HG03354 (cell line): Measurements from ENCODE around the gene ASB6.
"Not testable (repeated sequence)": the region's sequence is repeated elsewhere in the genome, so short reads cannot be mapped to it uniquely, and the experiment has no call there.

ENCODE experiments used
- ATAC-seq: cut with Tn5 transposase; IDR thresholded peaks from one replicate; pipeline ENCODE4 v1.9.1; 2021; ENCODE audit warnings: mild to moderate bottlenecking; ENCODE audit not compliant: unreplicated experiment, poor library complexity, severe bottlenecking

Gene ASB6

DNA sequence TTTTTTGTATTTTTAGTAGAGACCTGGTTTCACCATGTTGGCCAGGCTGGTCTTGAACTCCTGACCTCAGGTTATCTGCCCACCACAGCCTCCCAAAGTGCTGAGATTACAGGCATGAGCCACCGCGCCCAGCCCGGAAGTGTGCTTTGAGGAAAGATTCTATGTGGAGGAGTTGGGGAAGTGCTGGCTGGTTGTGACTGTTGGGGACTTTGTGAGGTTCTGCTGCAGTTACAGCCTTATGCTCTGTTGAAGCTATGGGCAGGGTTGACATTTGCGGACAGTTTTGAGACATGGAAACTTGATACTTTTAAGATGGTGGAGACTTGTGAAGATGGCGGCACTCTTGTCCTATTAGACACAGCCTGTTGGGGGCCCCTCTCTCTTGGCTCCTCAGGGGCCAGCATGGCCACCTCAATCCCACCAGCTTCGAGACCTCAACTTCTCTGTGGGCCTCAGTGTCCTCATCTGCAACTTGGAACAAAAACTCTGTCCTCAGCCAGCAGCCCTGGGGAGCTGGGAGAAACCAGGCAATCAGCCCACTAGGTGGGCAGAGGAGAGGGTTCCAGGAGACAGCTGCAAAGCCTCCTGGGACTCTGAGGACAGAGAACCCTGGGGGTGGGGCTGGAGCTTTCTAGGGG lies 45.9 kb downstream of the ASB6 start:
- no peak for ATAC-seq

DNA sequence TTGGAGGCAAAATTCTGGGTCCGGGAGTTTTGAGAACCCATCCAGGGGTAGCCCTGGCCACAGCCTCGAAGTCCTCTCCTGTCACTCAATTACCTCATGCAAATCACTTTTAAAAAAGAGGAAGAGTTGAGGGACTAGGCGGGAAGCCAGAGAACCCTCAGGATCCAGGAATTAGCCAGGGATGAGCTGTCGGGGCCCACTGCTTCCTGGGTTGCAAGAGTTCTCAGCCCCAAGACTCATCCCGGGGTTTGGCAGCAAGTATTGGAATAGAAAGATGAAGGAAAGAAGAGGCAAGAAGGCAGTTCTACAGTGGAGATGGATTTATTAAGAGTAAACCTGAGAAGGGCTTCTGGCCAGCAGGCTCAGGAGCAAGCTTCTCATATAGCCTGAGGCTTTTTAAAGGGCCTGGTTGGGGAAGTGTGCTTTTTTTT lies 46.6 kb downstream of the ASB6 start:
- ATAC-seq: no peak

DNA sequence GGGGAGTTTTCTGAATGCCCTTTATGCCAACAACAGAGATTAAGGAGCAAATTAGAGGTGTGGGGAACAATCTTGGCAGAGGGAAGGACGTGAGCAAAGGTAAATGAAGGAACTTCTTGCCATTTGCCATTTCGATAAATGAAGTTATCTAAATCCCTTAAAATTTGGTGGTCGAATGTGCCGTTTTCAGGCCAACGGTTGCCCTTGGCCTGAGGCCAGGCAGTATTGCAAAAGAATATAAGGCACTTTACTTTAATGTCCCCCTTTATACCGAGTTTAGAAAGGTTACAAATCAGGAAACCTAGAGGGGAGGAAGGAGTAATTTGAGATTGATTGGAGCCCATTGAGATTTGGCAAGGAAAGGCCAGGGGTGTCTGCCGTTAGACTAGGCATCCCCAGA lies 47.3 kb downstream of the ASB6 start:
- ATAC-seq: no peak

DNA sequence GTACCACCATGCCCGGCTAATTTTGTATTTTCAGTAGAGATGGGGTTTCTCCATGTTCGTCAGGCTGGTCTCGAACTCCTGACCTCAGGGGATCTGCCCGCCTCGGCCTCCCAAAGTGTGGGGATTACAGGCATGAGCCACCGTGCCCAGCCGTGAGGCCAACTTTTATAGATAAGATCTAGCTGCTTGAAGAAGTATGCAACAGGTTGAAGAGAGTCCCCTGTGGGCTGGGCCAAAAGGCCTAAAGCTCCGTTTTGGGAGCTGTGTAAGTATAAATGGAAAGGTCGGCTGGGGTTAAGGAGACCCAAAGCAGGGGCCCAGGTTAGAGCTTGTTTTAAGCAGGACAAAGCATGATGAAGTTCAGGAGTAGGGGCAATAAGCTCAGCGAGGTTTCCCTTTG lies 49.2 kb downstream of the ASB6 start:
- not testable (repeated sequence) for ATAC-seq

DNA sequence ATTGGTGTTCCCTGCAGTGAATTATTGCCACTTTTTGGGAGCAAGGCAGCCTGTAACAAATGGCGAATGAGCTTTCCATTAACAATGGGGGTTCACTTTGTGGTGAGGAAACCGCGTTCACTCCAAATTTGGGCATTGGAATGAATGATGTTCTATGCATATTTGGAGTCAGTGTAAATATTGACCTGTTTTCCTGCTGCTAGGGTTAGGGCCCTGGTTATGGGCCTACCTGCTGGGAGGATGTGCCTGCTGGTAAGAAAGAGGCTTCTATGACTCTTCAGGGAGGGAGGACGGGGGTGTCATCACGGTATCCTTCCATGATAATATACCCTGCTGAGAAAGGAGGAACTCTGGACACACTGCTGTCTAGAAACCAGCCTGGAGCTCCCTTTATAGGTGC lies 50.0 kb downstream of the ASB6 start:
- no peak for ATAC-seq

DNA sequence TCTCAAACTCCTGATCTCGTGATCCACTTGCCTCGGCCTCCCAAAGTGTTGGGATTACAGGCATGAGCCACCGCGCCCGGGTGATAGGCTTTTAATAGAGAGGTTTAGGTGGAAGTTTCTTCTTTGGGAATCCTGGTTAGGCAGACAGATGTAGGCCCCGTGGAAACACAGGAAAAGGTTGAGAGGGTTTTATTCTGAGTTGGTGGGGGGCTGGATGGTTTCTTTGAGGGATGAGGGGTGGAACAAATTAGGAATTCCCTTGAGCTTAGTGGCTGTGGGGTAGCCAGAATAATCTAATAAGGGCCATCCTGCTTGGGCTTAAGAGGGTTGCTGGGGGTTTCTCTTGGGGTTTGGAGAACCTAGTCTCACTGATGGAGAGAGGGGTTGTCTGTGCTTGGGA lies 51.5 kb downstream of the ASB6 start:
- no peak for ATAC-seq

DNA sequence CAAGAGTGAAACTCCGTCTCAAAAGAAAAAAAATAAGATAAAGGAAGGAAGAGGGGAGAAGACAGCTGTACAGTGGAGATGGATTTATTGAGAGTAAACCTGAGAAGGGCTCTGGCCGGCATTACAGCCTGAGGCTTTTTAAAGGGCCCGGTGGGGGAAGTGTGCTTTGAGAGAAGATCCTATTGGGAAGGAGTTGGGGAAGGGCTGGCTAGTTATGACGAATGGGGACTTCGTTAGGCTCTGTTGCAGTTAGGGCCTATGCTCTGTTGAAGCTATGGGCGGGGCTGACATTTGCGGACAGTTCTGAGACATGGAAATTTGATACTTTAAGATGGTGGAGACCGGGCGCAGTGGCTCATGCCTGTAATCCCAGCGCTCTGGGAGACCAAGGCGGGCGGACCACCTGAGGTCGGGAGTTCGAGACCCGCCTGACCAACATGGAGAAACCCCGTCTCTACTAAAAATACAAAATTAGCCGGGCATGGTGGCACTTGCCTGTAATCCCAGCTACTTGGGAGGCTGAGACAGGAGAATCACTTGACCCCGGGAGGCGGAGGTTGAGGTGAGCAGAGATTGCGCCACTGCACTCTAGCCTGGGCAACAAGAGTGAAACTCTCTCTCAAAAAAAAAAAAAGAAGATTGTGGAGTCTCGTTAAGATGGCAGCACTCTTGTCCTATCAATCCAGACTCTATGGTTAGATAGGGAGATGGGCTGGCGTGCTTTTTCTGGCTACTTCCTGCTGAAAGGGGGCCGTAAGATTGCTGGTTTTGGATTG lies 54.3 kb downstream of the ASB6 start:
- no peak for ATAC-seq

DNA sequence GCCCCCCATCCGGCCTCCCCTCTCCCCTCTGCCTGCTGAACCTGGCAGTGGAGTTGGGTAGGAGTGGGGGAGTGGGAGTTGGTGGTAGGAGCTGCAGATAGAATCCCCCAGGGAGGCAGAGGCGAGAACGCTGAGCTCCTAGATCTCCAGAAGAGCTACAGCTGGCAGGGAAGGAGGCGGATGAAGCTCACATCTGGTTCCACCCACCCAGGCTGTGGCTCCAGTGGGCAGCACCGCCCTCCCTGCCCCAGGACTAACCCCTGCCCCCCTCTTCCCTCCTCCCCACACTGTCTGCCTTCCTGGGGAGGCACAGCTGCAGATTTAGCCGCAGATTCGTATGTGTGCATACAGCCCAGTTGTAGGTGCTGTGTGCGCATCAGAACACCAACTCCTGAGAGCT lies 55.3 kb downstream of the ASB6 start:
- ATAC-seq: no peak

DNA sequence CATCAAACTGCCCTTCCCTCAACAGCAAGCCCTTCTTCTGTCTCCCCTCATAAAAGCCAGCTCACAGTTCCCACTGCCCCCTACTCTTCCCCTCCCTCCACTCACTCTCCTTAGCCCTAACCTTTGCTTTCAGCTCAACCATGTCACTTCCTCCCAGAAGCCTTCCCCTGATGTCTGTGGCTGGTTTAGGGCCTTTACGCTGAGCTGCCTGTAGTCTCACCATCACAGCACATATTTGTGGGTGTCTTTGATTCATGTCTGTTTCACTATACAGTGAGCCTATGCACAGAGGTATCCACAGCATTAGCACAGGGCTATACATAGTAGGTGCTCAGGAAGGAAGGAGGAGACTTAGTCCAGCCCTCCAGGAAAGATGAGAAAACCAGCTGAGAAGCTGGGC lies 55.7 kb downstream of the ASB6 start:
- ATAC-seq: no peak

DNA sequence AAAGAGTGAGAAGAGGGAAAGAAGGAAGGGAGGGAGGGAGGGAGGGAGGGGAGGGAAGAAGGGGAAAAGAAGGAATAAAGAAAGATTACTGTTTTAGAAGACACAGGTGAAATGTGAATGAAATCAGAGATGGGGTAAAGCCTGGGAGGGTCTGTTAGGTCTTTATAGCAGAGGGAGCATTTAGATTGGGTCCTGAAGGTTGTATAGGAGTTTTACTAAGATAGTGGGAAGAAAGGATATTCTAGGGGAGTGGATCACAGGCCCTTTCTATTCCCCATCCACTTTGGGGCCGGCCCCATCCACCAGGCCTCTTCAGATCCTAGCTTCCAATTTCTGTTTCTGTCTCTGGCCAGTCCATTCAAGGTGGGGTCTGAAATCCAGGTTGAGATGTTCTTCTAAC lies 56.6 kb downstream of the ASB6 start:
- ATAC-seq: no peak
